ENCODE measurements around the gene NIT1. TPM values are rescaled to one million over a fixed set of nuclear protein-coding genes. Genes with fewer than 3 reads are reported as not detected.

NIT1 gene
- total and polyA plus RNA-seq, 9 of the 15 experiments (the other 6 are each of a cell fraction or from before 2014, with no cell fraction given): 18.4 to 76.0 (median 33.7) TPM

DNA sequence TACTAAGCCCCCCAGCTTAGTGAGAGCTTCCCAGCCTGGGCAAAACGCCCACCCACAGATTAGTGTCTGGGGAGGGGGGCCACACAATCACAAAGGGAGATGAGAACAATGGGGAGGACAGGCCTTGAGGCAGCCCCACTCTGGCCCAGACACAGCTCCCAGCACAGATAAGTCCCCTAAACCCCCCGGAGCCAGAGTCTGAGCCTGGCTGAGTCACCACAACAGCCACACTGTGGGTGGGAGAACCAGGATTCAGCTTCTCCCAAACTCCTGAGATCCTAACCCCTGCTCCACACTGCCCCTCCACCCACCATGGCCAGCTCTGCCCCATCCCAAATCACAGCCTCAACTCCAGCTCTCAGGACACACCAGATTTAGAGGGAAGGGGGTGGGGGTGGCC is 32.7 kb upstream of the NIT1 start (continued):
- TF ChIP-seq, protein P1, sequence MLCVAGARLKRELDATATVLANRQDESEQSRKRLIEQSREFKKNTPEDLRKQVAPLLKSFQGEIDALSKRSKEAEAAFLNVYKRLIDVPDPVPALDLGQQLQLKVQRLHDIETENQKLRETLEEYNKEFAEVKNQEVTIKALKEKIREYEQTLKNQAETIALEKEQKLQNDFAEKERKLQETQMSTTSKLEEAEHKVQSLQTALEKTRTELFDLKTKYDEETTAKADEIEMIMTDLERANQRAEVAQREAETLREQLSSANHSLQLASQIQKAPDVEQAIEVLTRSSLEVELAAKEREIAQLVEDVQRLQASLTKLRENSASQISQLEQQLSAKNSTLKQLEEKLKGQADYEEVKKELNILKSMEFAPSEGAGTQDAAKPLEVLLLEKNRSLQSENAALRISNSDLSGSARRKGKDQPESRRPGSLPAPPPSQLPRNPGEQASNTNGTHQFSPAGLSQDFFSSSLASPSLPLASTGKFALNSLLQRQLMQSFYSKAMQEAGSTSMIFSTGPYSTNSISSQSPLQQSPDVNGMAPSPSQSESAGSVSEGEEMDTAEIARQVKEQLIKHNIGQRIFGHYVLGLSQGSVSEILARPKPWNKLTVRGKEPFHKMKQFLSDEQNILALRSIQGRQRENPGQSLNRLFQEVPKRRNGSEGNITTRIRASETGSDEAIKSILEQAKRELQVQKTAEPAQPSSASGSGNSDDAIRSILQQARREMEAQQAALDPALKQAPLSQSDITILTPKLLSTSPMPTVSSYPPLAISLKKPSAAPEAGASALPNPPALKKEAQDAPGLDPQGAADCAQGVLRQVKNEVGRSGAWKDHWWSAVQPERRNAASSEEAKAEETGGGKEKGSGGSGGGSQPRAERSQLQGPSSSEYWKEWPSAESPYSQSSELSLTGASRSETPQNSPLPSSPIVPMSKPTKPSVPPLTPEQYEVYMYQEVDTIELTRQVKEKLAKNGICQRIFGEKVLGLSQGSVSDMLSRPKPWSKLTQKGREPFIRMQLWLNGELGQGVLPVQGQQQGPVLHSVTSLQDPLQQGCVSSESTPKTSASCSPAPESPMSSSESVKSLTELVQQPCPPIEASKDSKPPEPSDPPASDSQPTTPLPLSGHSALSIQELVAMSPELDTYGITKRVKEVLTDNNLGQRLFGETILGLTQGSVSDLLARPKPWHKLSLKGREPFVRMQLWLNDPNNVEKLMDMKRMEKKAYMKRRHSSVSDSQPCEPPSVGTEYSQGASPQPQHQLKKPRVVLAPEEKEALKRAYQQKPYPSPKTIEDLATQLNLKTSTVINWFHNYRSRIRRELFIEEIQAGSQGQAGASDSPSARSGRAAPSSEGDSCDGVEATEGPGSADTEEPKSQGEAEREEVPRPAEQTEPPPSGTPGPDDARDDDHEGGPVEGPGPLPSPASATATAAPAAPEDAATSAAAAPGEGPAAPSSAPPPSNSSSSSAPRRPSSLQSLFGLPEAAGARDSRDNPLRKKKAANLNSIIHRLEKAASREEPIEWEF (CRISPR knock-in tag; IDR thresholded peaks at IDR 0.05): no peak
- TF ChIP-seq FOSL1 (tag; conservative IDR thresholded peaks at IDR 0.05) (0 out of 2 replicates have a peak, but pooled peaks have one; percentile 17), CBX5 (IDR thresholded peaks at IDR 0.05; ENCODE audit: borderline replicate concordance, low read depth) (no peak), DMBX1 (CRISPR knock-in tag; IDR thresholded peaks at IDR 0.05; ENCODE audit: borderline replicate concordance) (no peak), PHF21A (IDR thresholded peaks at IDR 0.05; ENCODE audit: borderline replicate concordance, low read depth) (peak; percentile 48; the same call in 1 of the 2 replicates)
- TF ChIP-seq, protein P2, sequence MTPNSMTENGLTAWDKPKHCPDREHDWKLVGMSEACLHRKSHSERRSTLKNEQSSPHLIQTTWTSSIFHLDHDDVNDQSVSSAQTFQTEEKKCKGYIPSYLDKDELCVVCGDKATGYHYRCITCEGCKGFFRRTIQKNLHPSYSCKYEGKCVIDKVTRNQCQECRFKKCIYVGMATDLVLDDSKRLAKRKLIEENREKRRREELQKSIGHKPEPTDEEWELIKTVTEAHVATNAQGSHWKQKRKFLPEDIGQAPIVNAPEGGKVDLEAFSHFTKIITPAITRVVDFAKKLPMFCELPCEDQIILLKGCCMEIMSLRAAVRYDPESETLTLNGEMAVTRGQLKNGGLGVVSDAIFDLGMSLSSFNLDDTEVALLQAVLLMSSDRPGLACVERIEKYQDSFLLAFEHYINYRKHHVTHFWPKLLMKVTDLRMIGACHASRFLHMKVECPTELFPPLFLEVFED (CRISPR knock-in tag; conservative IDR thresholded peaks at IDR 0.05): no peak

Data from K562 (cell line).